Glomerular visceral epithelial cell (primary cell): ENCODE measurements around the gene TMEM207.

Experiments used
- DNase-seq: peaks from one replicate; pipeline ENCODE4 v3.0.0-alpha.2; 2016; ENCODE audit errors: extremely low spot score

TMEM207 gene

DNA sequence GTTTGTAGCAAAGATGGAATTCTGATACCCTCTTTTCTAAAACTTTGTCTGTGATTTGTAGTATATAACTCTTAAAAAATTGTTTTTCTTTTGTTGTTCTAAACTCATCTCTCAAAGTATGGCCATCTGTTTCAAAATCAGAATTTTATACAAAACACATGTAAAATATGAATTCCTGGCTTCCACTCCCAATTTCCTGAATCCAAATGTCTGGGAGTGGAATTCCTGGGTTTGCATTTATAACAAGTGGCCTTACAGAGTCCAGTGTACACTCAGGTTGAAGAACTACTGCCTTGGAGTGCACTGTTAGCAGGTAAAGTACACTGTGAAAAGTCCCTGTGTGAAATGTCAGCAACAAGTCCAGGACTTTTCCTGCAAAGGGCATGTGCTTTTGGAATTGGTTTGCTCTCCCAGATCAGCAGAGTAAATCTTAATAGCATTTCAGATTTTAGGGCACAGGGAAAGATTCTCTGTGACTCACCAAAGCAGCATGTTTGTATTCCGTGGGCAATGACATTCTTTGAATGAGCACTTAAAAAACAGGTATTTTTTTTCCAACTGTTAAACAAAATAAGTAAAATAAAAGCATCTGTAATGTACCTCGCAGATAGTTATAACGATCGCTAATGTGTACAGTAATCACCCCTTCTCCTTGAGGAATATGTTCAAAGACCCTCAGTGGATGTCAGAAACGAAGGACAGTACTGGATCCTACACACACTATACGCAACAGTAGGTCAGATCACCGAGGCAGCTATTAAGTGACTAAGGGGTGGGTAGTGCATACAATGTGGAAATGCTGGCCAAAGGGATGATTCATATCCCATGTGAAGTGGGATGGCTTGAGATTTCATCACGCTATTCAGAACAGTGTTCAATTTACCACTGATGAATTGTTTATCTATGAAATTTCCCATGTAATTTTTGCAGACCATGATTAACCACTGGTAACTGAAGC, 63.7 kb downstream of the TMEM207 start:
- peak; percentile 84 for DNase-seq

DNA sequence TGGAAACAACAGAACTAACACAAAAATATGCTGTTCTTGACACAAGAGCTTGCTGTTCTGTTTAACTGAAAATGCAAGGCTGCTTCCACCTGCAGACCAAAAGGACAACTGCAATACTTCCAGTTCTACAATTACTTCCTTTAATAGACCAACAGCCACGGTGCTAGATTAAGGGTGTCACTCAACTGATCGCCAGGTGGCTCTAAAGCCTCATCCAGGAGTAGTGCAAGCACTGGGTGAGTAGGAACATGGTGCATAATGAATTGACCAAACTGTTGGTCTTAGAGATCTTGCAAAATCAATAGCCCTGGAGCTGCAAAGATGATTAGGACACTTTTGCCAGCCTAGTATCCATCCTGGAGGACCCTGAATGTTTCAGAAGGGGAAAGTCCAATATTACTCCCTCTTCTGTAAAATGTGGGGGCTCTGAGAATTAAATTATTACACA, 65.4 kb downstream of the TMEM207 start:
- peak; percentile 78 for DNase-seq

DNA sequence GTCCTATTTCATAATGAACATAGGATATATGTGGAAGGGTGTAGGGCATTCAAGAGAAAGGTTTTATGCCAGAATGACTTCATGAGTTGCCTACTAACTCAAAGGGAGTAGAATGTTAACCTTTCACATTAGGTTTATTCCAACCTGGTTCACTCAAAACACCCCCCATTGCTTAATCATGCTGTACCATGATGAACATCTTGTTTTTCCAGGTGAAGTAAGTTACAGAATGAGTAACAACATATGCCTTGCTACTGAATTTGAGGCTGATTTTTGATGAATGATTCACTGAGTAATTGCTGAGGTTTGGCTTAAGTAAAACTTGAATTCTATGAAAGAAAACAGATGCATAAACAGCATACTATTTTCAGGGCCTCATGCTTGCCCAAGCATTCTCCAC, 67.6 kb downstream of the TMEM207 start:
- DNase-seq = peak; percentile 62

DNA sequence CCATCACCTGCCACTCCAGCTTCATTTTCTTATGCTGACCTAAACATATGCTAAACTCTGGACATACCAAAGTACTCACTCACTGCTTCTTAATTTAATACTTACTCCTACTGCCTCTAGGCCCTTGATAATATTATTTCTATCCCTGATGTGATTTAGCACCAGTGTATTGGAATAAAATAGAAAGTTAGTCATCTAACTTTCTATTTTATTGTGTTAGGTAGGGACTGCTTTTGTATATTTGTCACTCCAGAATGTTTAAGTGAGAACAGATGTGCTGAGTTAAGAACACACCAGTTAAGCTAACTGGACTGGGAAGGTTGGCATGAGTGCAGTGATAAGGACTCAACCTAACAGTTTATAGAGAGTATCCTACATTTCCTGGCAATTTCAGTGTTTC, 68.3 kb downstream of the TMEM207 start:
- no peak for DNase-seq

DNA sequence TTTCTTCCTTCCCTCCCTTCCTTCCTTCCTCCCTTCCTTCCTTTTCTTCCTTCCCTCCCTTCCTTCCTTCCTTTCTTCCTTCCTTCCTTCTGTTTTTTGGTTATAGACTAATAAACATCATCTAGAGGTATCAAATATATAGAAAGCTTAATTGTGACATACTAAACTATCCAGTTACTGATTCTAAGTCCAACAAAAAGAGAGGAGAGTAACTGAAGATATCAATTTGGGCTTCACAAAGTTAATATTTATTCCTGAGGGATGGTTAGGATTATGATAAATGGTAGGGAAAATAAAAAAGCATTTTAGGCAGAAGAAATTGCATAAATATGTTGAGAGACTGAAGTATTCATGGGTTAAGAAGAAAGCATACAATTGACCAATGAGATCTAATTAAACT, 69.5 kb downstream of the TMEM207 start:
- DNase-seq = no peak
